ENCODE results near the gene NOP53. TPM values are rescaled to one million over a fixed set of nuclear protein-coding genes. Genes with fewer than 3 reads are reported as not detected.
"Not testable (repeated sequence)": the region's sequence is repeated elsewhere in the genome, so short reads cannot be mapped to it uniquely, and the experiment has no call there.

Gene NOP53
- total and polyA plus RNA-seq, 2 experiments from 2014 or later: 81.8 to 278 TPM

DNA sequence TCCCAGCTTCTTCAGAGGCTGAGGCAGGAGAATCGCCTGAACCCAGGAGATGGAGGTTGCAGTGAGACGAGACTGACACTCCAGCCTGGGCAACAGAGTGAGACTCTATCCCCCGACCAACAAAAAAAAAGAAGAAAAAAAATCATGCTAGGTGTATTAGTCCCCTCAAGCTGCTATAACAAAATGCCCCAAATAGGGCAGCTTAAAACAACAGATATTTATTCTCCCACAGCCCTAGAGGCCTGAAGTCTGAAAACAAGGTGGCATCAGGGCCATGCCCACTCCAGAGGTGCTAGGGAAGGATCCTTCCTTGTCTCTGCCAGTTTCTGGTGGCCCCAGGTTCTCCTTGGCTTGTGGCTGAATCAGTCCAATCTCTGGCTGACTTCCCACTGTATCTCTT, 40.7 kb upstream of the NOP53 start:
- peaks cover 17% of the 10 kb centered on the region for H3K36me3 ChIP-seq
- no peak overlapping the region for H3K27ac ChIP-seq
- no peaks in the 10 kb centered on the region for H3K4me1 ChIP-seq (ENCODE audit: low read depth)
- H3K27me3 ChIP-seq: no peaks in the 10 kb centered on the region
- no peaks in the 10 kb centered on the region for H3K9me3 ChIP-seq (ENCODE audit: low read depth)
- H3K4me3 ChIP-seq: no peak overlapping the region
- TF ChIP-seq, protein P1, sequence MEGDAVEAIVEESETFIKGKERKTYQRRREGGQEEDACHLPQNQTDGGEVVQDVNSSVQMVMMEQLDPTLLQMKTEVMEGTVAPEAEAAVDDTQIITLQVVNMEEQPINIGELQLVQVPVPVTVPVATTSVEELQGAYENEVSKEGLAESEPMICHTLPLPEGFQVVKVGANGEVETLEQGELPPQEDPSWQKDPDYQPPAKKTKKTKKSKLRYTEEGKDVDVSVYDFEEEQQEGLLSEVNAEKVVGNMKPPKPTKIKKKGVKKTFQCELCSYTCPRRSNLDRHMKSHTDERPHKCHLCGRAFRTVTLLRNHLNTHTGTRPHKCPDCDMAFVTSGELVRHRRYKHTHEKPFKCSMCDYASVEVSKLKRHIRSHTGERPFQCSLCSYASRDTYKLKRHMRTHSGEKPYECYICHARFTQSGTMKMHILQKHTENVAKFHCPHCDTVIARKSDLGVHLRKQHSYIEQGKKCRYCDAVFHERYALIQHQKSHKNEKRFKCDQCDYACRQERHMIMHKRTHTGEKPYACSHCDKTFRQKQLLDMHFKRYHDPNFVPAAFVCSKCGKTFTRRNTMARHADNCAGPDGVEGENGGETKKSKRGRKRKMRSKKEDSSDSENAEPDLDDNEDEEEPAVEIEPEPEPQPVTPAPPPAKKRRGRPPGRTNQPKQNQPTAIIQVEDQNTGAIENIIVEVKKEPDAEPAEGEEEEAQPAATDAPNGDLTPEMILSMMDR (IDR thresholded peaks at IDR 0.05; ENCODE audit: low read depth, low read length): no peak
- DNase-seq (ENCODE audit: low read depth in 1 of 2, low spot score in 1 of 2): no peak

DNA sequence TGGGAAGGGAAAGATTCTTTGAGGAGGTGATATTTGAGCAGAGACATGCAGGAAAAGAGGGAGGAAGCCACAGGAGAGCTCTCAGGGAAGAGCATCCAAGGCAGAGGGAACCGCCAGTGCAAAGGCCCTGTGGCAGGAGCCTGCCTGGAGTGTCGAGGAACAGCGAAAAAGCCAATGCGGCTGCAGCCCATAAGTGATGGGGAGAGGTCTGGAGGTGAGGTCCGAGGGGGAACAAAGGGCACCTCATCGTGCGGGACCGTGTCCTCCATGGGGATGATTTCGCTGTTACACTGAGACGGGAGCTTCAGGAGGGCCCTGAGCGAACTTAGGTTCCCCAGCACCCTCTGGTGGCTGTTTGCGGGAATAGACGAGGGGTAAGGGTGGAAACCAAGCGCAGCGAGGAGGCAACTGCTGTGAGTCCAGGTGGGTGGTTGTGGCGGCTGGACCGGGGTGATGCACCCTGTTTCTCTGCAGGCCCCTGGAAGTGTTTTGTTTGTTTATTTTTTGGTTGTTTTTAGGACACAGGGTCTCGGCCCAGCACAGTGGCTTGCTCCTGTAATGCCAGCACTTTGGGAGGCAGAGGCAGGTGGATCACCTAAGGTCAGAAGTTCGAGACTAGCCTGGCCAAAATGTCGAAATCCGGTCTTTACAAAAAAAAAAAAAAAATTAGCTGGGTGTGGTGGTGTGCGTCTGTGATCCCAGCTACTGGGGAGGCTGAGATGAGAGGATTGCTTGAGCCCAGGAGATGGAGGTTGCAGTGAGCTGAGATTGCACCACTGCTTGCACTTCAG, 38.0 kb upstream of the NOP53 start:
- TF ChIP-seq, protein P1 (IDR thresholded peaks at IDR 0.05; ENCODE audit: low read depth, low read length): peak; percentile 89
- no peak overlapping the region for H3K27ac ChIP-seq
- no peaks in the 10 kb centered on the region for H3K4me1 ChIP-seq (ENCODE audit: low read depth)
- peaks cover 1% of the 10 kb centered on the region for H3K36me3 ChIP-seq
- no peak overlapping the region for H3K4me3 ChIP-seq
- H3K27me3 ChIP-seq: no peaks in the 10 kb centered on the region
- peak; percentile 80 to 82 for DNase-seq (ENCODE audit: low read depth in 1 of 2, low spot score in 1 of 2)
- no peaks in the 10 kb centered on the region for H3K9me3 ChIP-seq (ENCODE audit: low read depth)

DNA sequence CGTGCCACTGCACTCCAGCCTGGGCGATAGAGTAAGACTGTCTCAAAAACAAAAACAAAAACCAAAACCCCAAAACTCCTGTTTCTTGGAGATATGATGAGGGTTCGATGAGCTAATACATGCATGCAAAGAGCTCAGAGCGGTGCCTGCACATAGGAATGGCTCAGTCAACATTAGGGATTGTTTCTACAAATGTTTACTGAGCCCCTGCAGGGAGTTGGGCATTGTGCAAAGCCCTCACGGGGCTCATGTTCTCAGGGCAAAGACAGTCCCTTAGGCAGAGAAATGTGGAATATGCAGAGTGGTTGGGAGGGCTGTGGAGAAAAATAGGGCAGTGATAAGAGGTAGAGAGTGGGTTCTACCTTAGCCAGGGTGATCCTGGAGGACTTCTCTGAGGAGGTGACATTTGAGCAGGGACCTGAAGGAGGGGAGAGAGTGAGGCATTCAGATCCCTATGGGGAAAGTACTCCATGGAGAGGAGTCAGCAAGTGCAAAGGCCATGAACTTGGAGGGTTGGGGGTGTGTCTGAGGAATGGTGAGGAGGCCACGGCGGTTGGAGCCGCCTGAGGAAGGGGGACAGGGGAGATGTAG, 33.6 kb upstream of the NOP53 start:
- no peak for DNase-seq (ENCODE audit: low read depth in 1 of 2, low spot score in 1 of 2)
- TF ChIP-seq, protein P1 (IDR thresholded peaks at IDR 0.05; ENCODE audit: low read depth, low read length): no peak
- H3K27ac ChIP-seq: no peak overlapping the region
- no peaks in the 10 kb centered on the region for H3K27me3 ChIP-seq
- no peak overlapping the region for H3K4me3 ChIP-seq
- H3K36me3 ChIP-seq: no peaks in the 10 kb centered on the region
- H3K4me1 ChIP-seq (ENCODE audit: low read depth): no peaks in the 10 kb centered on the region
- H3K9me3 ChIP-seq (ENCODE audit: low read depth): no peaks in the 10 kb centered on the region

DNA sequence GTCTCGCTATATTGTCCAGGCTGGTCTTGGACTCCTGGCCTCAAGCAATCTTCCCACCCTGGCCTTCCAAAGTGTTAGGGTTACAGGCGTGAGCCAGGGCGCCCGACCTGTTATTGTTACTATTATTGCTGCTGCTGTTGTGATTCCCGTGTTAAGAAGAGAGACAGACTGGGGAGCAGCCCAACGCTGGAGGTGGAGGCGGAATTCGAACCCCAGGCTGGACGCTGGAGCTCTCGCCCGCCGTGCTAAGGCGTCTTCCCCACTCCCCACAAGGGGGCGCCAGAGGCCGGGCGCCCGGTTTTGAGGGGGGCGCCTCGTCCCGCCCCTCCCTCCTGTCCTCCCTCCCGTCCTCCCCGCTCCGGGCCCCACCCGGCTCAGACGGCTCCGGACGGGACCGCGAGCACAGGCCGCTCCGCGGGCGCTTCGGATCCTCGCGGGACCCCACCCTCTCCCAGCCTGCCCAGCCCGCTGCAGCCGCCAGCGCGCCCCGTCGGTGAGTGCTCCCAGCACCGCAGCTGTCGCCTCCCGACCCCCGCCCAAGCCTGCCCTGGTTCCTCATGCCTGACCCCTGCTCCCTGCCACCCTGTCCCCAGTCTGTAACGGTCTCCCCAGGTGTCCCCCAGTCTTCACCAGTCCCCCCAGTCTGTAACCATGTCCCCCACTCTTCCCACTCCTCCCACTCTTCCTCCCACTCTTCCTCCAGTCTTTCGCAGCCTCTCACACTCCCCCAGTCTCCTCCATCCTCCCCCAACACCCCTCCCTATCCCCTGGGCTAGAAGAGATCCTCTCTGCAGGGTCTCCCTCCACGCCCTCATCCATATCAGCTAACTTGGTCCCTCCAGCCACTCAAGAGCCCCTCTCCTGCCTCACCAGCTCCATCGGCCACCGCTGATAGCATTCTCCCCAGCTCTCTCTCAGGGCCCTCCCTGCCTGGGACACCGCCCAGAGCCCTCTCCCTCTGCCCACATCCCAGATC, 32.0 kb upstream of the NOP53 start, which contains the start of gene EHD2:
Gene EHD2 (plus strand): TSS at position 377 of the 976 bp plus-strand sequence. CDS start 3,191 bp downstream, outside the sequence.
- no peaks in the 10 kb centered on the region for H3K4me1 ChIP-seq (ENCODE audit: low read depth)
- H3K36me3 ChIP-seq: no peaks in the 10 kb centered on the region
- no peaks in the 10 kb centered on the region for H3K27me3 ChIP-seq
- no peaks in the 10 kb centered on the region for H3K9me3 ChIP-seq (ENCODE audit: low read depth)
- no peak within 1 kb of the TSS for H3K27ac ChIP-seq
- H3K4me3 ChIP-seq: peak within 1 kb of the TSS; percentile 23
- TF ChIP-seq, protein P1 (IDR thresholded peaks at IDR 0.05; ENCODE audit: low read depth, low read length): peak; percentile 89
- DNase-seq (ENCODE audit: low read depth in 1 of 2, low spot score in 1 of 2): peak; percentile 36 to 86

DNA sequence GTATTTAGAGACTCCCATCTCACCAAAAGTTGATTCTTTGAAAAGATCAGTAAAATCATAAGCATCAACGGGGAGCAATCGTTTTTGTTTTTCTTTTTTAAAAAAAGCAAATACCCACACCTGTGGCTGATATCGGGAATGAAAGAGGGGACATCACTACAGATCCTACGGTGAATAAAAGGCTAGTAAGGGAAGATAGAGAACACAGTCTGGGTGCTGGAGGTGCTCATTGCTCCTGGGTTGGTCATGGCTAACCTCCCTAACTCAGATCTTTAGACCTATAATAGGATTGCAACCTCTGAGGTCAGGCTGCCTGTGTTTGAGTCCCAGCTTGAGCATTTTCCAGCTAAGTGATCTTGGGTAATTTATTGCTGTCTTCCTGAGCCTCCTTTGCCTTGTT, 31.0 kb upstream of the NOP53 start:
- TF ChIP-seq, protein P1 (IDR thresholded peaks at IDR 0.05; ENCODE audit: low read depth, low read length): no peak
- no peak overlapping the region for H3K4me3 ChIP-seq
- no peaks in the 10 kb centered on the region for H3K9me3 ChIP-seq (ENCODE audit: low read depth)

DNA sequence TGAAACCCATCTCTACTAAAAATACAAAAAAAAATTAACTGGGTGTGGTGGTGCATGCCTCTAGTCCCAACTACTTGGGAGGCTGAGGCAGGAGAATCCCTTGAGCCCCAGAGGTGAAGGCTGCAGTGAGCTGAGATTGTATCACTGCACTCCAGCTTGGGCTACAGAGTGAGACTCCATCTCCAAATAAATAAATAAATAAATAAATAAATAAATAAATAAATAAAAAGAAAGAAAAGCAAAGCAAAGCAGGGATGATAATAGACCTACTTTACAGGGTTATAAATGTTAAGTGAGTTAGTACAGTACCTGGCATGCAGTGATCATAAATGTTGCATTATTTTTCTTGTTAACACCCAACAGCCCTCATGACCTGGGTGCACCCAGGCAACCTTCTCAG, 30.5 kb upstream of the NOP53 start:
- not testable (repeated sequence) for H3K27me3 ChIP-seq; H3K4me1 ChIP-seq (ENCODE audit: low read depth); H3K36me3 ChIP-seq; H3K4me3 ChIP-seq; H3K27ac ChIP-seq; H3K9me3 ChIP-seq (ENCODE audit: low read depth); DNase-seq (ENCODE audit: low read depth in 1 of 2, low spot score in 1 of 2)

More for the DNA sequence above, 31.0 kb upstream of the NOP53 start:
- no peak for DNase-seq (ENCODE audit: low read depth in 1 of 2, low spot score in 1 of 2)
- Histone ChIP-seq H3K4me1 (ENCODE audit: low read depth) (no peaks in the 10 kb centered on the region), H3K27me3 (no peaks in the 10 kb centered on the region), H3K27ac (no peak overlapping the region), H3K36me3 (no peaks in the 10 kb centered on the region)

Data from cardiac muscle cell (in vitro differentiated cells and primary cell).